HUDEP-2 (cell line): Measurements from ENCODE around the gene SPACA4.

ENCODE experiments used
- DNase-seq, 76 experiments: peaks; one replicate each; lab custom pipeline; 2025; ENCODE audit not compliant: unreplicated experiment in 76 of 76; lab: John Stamatoyannopoulos, UW

The SPACA4 gene

GRCh38 chr19:48633148-48634035 lies 26.9 kb downstream of the SPACA4 start:
- DNase-seq: peak in 5 of 76 experiments; percentile 17 to 43 (median 35)

- no peak for DNase-seq
Observed at GRCh38 chr19:48634036-48634342, 27.4 kb downstream of the SPACA4 start.

GRCh38 chr19:48634424-48635262 lies 28.1 kb downstream of the SPACA4 start:
- DNase-seq: peak in 74 of 76 experiments; percentile 51 to 99 (median 98)

- peak in 59 of 76 experiments; percentile 28 to 88 (median 74) for DNase-seq
Observed at GRCh38 chr19:48635263-48635965, 28.9 kb downstream of the SPACA4 start.

- DNase-seq: no peak
Observed at GRCh38 chr19:48635966-48636858, 29.7 kb downstream of the SPACA4 start.

- DNase-seq: peak in 33 of 76 experiments; percentile 38 to 95 (median 58)
Observed at GRCh38 chr19:48636859-48637448, 30.4 kb downstream of the SPACA4 start, which contains the start of gene DBP. Gene DBP, minus strand, starts transcription at chr19:48637379. Its CDS starts 385 bp downstream, at chr19:48636994.

GRCh38 chr19:48637449-48637947 lies 31.0 kb downstream of the SPACA4 start:
- DNase-seq: peak in 75 of 76 experiments; percentile 95 to 100 (median 100)

- DNase-seq: peak in 73 of 76 experiments; percentile 78 to 96 (median 89)
Observed at GRCh38 chr19:48637948-48638830, 31.6 kb downstream of the SPACA4 start.

GRCh38 chr19:48638831-48639381 lies 32.4 kb downstream of the SPACA4 start:
- DNase-seq: peak in 3 of 76 experiments; percentile 19 to 30 (median 27)

- peak in 38 of 76 experiments; percentile 17 to 63 (median 42) for DNase-seq
Observed at GRCh38 chr19:48639483-48640375, 33.2 kb downstream of the SPACA4 start.

GRCh38 chr19:48641850-48642249 lies 35.3 kb downstream of the SPACA4 start:
- no peak for DNase-seq

GRCh38 chr19:48642862-48643261 lies 36.3 kb downstream of the SPACA4 start:
- DNase-seq: no peak

GRCh38 chr19:48644355-48644754 lies 37.8 kb downstream of the SPACA4 start:
- DNase-seq: no peak

GRCh38 chr19:48644839-48645619 lies 38.5 kb downstream of the SPACA4 start:
- peak in 68 of 76 experiments; percentile 19 to 87 (median 70) for DNase-seq

- peak in 1 of 76 experiments; percentile 33 for DNase-seq
Observed at GRCh38 chr19:48645620-48646000, 39.1 kb downstream of the SPACA4 start.
